ENCODE results near the gene OGFOD3.
"Not testable (repeated sequence)": the region's sequence is repeated elsewhere in the genome, so short reads cannot be mapped to it uniquely, and the experiment has no call there.

Gene OGFOD3

GRCh38 chr17:82370471-82371332 lies 47.7 kb downstream of the OGFOD3 start:
- H3K27ac ChIP-seq (ENCODE audit: low read depth, low read length), result no peak overlapping the region
- peak overlapping the region; percentile 56 to 68 (median 62) for H3K4me3 ChIP-seq (ENCODE audit: low read depth in 1 of 5, low read length in 5 of 5)
- peaks cover 3 to 25% (median 15%) of the 10 kb centered on the region in 5 donors for H3K4me1 ChIP-seq (ENCODE audit: control insufficient read depth in 5 of 5, insufficient read depth in 5 of 5, low read length in 5 of 5)
- H3K9me3 ChIP-seq (ENCODE audit: control insufficient read depth in 5 of 5, low read length in 5 of 5), result no peaks in the 10 kb centered on the region
- no peaks in the 10 kb centered on the region for H3K36me3 ChIP-seq (ENCODE audit: control insufficient read depth in 5 of 5, insufficient read depth in 5 of 5, low read length in 5 of 5)
- peaks cover 26 to 49% (median 40%) of the 10 kb centered on the region in 5 donors for H3K27me3 ChIP-seq (ENCODE audit: control insufficient read depth in 5 of 5, insufficient read depth in 4 of 5, low read length in 5 of 5)
- peak overlapping the region in 4 of 5 donors; percentile 16 to 56 (median 24) for H3K9ac ChIP-seq (ENCODE audit: low read length in 5 of 5)

- Histone ChIP-seq H3K27me3 (ENCODE audit: control insufficient read depth in 5 of 5, insufficient read depth in 4 of 5, low read length in 5 of 5) (peaks cover 12 to 34% (median 28%) of the 10 kb centered on the region in 5 donors), H3K9me3 (ENCODE audit: control insufficient read depth in 5 of 5, low read length in 5 of 5) (no peaks in the 10 kb centered on the region), H3K36me3 (ENCODE audit: control insufficient read depth in 5 of 5, insufficient read depth in 5 of 5, low read length in 5 of 5) (no peaks in the 10 kb centered on the region), H3K4me1 (ENCODE audit: control insufficient read depth in 5 of 5, insufficient read depth in 5 of 5, low read length in 5 of 5) (peaks cover 3 to 25% (median 15%) of the 10 kb centered on the region in 5 donors), H3K27ac (ENCODE audit: low read depth, low read length) (no peak overlapping the region), H3K9ac (ENCODE audit: low read length in 5 of 5) (no peak overlapping the region), H3K4me3 (ENCODE audit: low read depth in 1 of 5, low read length in 5 of 5) (no peak overlapping the region)
These were observed 49.2 kb downstream of the OGFOD3 start for GRCh38 chr17:82369211-82369610.

- no peaks in the 10 kb centered on the region for H3K9me3 ChIP-seq (ENCODE audit: control insufficient read depth in 5 of 5, low read length in 5 of 5)
- no peak overlapping the region for H3K9ac ChIP-seq (ENCODE audit: low read length in 5 of 5)
- peaks cover 3 to 25% (median 15%) of the 10 kb centered on the region in 5 donors for H3K4me1 ChIP-seq (ENCODE audit: control insufficient read depth in 5 of 5, insufficient read depth in 5 of 5, low read length in 5 of 5)
- no peak overlapping the region for H3K4me3 ChIP-seq (ENCODE audit: low read depth in 1 of 5, low read length in 5 of 5)
- peaks cover 10 to 34% (median 27%) of the 10 kb centered on the region in 5 donors for H3K27me3 ChIP-seq (ENCODE audit: control insufficient read depth in 5 of 5, insufficient read depth in 4 of 5, low read length in 5 of 5)
- no peak overlapping the region for H3K27ac ChIP-seq (ENCODE audit: low read depth, low read length)
- H3K36me3 ChIP-seq (ENCODE audit: control insufficient read depth in 5 of 5, insufficient read depth in 5 of 5, low read length in 5 of 5), result no peaks in the 10 kb centered on the region
These were observed 50.5 kb downstream of the OGFOD3 start for GRCh38 chr17:82367724-82368524.

GRCh38 chr17:82366749-82367148 lies 51.6 kb downstream of the OGFOD3 start:
- Histone ChIP-seq H3K4me1 (ENCODE audit: control insufficient read depth in 5 of 5, insufficient read depth in 5 of 5, low read length in 5 of 5) (peaks cover 3 to 16% (median 12%) of the 10 kb centered on the region in 5 donors), H3K9me3 (ENCODE audit: control insufficient read depth in 5 of 5, low read length in 5 of 5) (no peaks in the 10 kb centered on the region), H3K36me3 (ENCODE audit: control insufficient read depth in 5 of 5, insufficient read depth in 5 of 5, low read length in 5 of 5) (no peaks in the 10 kb centered on the region), H3K4me3 (ENCODE audit: low read depth in 1 of 5, low read length in 5 of 5) (no peak overlapping the region), H3K27ac (ENCODE audit: low read depth, low read length) (no peak overlapping the region), H3K9ac (ENCODE audit: low read length in 5 of 5) (no peak overlapping the region), H3K27me3 (ENCODE audit: control insufficient read depth in 5 of 5, insufficient read depth in 4 of 5, low read length in 5 of 5) (peaks cover 10 to 23% (median 15%) of the 10 kb centered on the region in 5 donors)

GRCh38 chr17:82365606-82366295 lies 52.6 kb downstream of the OGFOD3 start:
- H3K9me3 ChIP-seq (ENCODE audit: control insufficient read depth in 5 of 5, low read length in 5 of 5), result no peaks in the 10 kb centered on the region

GRCh38 chr17:82361885-82362633 lies 56.3 kb downstream of the OGFOD3 start:
- Histone ChIP-seq H3K9me3 (ENCODE audit: control insufficient read depth in 5 of 5, low read length in 5 of 5) (no peaks in the 10 kb centered on the region), H3K36me3 (ENCODE audit: control insufficient read depth in 5 of 5, insufficient read depth in 5 of 5, low read length in 5 of 5) (no peaks in the 10 kb centered on the region), H3K4me3 (ENCODE audit: low read depth in 1 of 5, low read length in 5 of 5) (no peak overlapping the region), H3K27me3 (ENCODE audit: control insufficient read depth in 5 of 5, insufficient read depth in 4 of 5, low read length in 5 of 5) (peaks cover 7 to 18% (median 12%) of the 10 kb centered on the region in 5 donors), H3K4me1 (ENCODE audit: control insufficient read depth in 5 of 5, insufficient read depth in 5 of 5, low read length in 5 of 5) (peaks cover 0 to 4% (median 2%) of the 10 kb centered on the region in 5 donors), H3K9ac (ENCODE audit: low read length in 5 of 5) (no peak overlapping the region), H3K27ac (ENCODE audit: low read depth, low read length) (no peak overlapping the region)

More at GRCh38 chr17:82365606-82366295, 52.6 kb downstream of the OGFOD3 start:
- H3K4me3 ChIP-seq (ENCODE audit: low read depth in 1 of 5, low read length in 5 of 5), result no peak overlapping the region
- no peak overlapping the region for H3K27ac ChIP-seq (ENCODE audit: low read depth, low read length)
- H3K9ac ChIP-seq (ENCODE audit: low read length in 5 of 5), result no peak overlapping the region
- peaks cover 5 to 15% (median 7%) of the 10 kb centered on the region in 5 donors for H3K27me3 ChIP-seq (ENCODE audit: control insufficient read depth in 5 of 5, insufficient read depth in 4 of 5, low read length in 5 of 5)
- peaks cover 3 to 6% (median 6%) of the 10 kb centered on the region in 5 donors for H3K4me1 ChIP-seq (ENCODE audit: control insufficient read depth in 5 of 5, insufficient read depth in 5 of 5, low read length in 5 of 5)
- no peaks in the 10 kb centered on the region for H3K36me3 ChIP-seq (ENCODE audit: control insufficient read depth in 5 of 5, insufficient read depth in 5 of 5, low read length in 5 of 5)

GRCh38 chr17:82359451-82360074 lies 58.8 kb downstream of the OGFOD3 start:
- H3K4me1 ChIP-seq (ENCODE audit: control insufficient read depth in 5 of 5, insufficient read depth in 5 of 5, low read length in 5 of 5); H3K36me3 ChIP-seq (ENCODE audit: control insufficient read depth in 5 of 5, insufficient read depth in 5 of 5, low read length in 5 of 5); H3K9me3 ChIP-seq (ENCODE audit: control insufficient read depth in 5 of 5, low read length in 5 of 5); H3K27ac ChIP-seq (ENCODE audit: low read depth, low read length); H3K9ac ChIP-seq (ENCODE audit: low read length in 5 of 5); H3K4me3 ChIP-seq (ENCODE audit: low read depth in 1 of 5, low read length in 5 of 5): not testable (repeated sequence)
- H3K27me3 ChIP-seq (ENCODE audit: control insufficient read depth in 5 of 5, insufficient read depth in 4 of 5, low read length in 5 of 5), result peaks cover 10 to 39% (median 24%) of the 10 kb centered on the region in 5 donors

GRCh38 chr17:82358465-82359350 lies 59.7 kb downstream of the OGFOD3 start, which contains the start of gene TEX19:
TEX19 (plus strand) TSS chr17:82359247; CDS start chr17:82362151, 2,904 bp downstream.
- H3K4me3 ChIP-seq (ENCODE audit: low read depth in 1 of 5, low read length in 5 of 5), result no peak within 1 kb of the TSS
- no peaks in the 10 kb centered on the region for H3K9me3 ChIP-seq (ENCODE audit: control insufficient read depth in 5 of 5, low read length in 5 of 5)
- H3K4me1 ChIP-seq (ENCODE audit: control insufficient read depth in 5 of 5, insufficient read depth in 5 of 5, low read length in 5 of 5), result peaks cover 0 to 4% (median 2%) of the 10 kb centered on the region in 5 donors
- H3K27ac ChIP-seq (ENCODE audit: low read depth, low read length), result no peak within 1 kb of the TSS
- H3K9ac ChIP-seq (ENCODE audit: low read length in 5 of 5), result no peak within 1 kb of the TSS
- no peaks in the 10 kb centered on the region for H3K36me3 ChIP-seq (ENCODE audit: control insufficient read depth in 5 of 5, insufficient read depth in 5 of 5, low read length in 5 of 5)
- peaks cover 10 to 41% (median 27%) of the 10 kb centered on the region in 5 donors for H3K27me3 ChIP-seq (ENCODE audit: control insufficient read depth in 5 of 5, insufficient read depth in 4 of 5, low read length in 5 of 5)
